IMR-90 (cell line): ENCODE data around the gene FAT1. TPM values are rescaled to one million over a fixed set of nuclear protein-coding genes. Genes with fewer than 3 reads are reported as not detected.

Source experiments
- ATAC-seq: fragments of 200-7000 bp; cut with Tn5 transposase; 2 replicates; pipeline ENCODE4 v1.9.1; 2020; ENCODE audit warnings: low read depth, mild to moderate bottlenecking, moderate library complexity
- BruUV-seq: library from RNA; stranded (reverse); fragments of 400-500 nt; replicated peaks from 2 replicates; lab custom pipeline; 2021; lab: Mats Ljungman, UMichigan
- CTCF ChIA-PET: fragments of 300-600 bp; formaldehyde crosslinking; extraction: SDS; loops from one replicate; lab custom pipeline; 2021; ENCODE audit warnings: antibody characterized with exemption; lab: Yijun Ruan, JAX
- POLR2A ChIA-PET: fragments of 300-600 bp; sonication (Branson Sonifier 250); formaldehyde crosslinking; loops from one replicate; lab custom pipeline; 2022; ENCODE audit warnings: antibody characterized with exemption; ENCODE audit not compliant: unreplicated experiment; lab: Charles Lee
- DNase-seq: peaks from one replicate; pipeline ENCODE4 v3.0.0; 2013
- H2AFZ ChIP-seq: replicated peaks from 2 replicates; pipeline ENCODE3; 2013; ENCODE audit warnings: low read length, mild to moderate bottlenecking; ENCODE audit not compliant: poor library complexity
- H2AK5ac ChIP-seq: 2 replicates; pipeline ENCODE4 v1.6.1; 2013; ENCODE audit warnings: low read depth, low read length, inconsistent platforms
- H2AK9ac ChIP-seq: replicated peaks from 2 replicates; pipeline ENCODE3; 2013; ENCODE audit warnings: mild to moderate bottlenecking, low read depth, low read length, moderate library complexity; ENCODE audit not compliant: poor library complexity
- H2BK120ac ChIP-seq: 2 replicates; pipeline ENCODE4 v1.6.1; 2013; ENCODE audit warnings: low read depth, low read length, inconsistent platforms
- H2BK15ac ChIP-seq: 3 replicates; pipeline ENCODE4 v1.6.1; 2013; ENCODE audit warnings: low read depth, low read length, inconsistent platforms
- H2BK20ac ChIP-seq: 2 replicates; pipeline ENCODE4 v1.6.1; 2013; ENCODE audit warnings: low read depth, mild to moderate bottlenecking, inconsistent platforms, low read length, moderate library complexity
- H2BK5ac ChIP-seq: 2 replicates; pipeline ENCODE4 v1.6.1; 2013; ENCODE audit warnings: mild to moderate bottlenecking, low read depth, low read length, inconsistent platforms; ENCODE audit not compliant: poor library complexity, severe bottlenecking
- H3K14ac ChIP-seq: replicated peaks from 2 replicates; pipeline ENCODE4 v1.6.1; 2013; ENCODE audit warnings: low read depth, low read length, inconsistent platforms
- H3K18ac ChIP-seq: 2 replicates; pipeline ENCODE4 v1.6.1; 2013; ENCODE audit warnings: low read depth, low read length, control low read depth
- H3K23ac ChIP-seq: 2 replicates; pipeline ENCODE4 v1.6.1; 2013; ENCODE audit warnings: low read depth, low read length, inconsistent platforms
- H3K27ac ChIP-seq: 2 replicates; pipeline ENCODE4 v1.5.1; 2013; ENCODE audit warnings: mild to moderate bottlenecking, control low read depth, low read length; ENCODE audit not compliant: insufficient read depth
- H3K27me3 ChIP-seq: 2 replicates; pipeline ENCODE4 v1.6.1; 2013; ENCODE audit warnings: low read length; ENCODE audit not compliant: control insufficient read depth, insufficient read depth
- H3K36me3 ChIP-seq: 2 replicates; pipeline ENCODE4 v1.6.1; 2013; ENCODE audit warnings: low read length, mixed read lengths; ENCODE audit not compliant: control insufficient read depth, insufficient read depth
- H3K4ac ChIP-seq: 2 replicates; pipeline ENCODE4 v1.6.1; 2013; ENCODE audit warnings: low read depth, low read length, inconsistent platforms
- H3K4me1 ChIP-seq: 2 replicates; pipeline ENCODE4 v1.6.1; 2013; ENCODE audit warnings: low read length, mixed read lengths; ENCODE audit not compliant: control insufficient read depth, insufficient read depth
- H3K4me2 ChIP-seq: 2 replicates; pipeline ENCODE4 v1.6.1; 2013; ENCODE audit warnings: low read depth, mild to moderate bottlenecking, control low read depth, low read length, moderate library complexity
- H3K4me3 ChIP-seq: 2 replicates; pipeline ENCODE4 v1.5.1; 2013; ENCODE audit warnings: low read depth, mild to moderate bottlenecking, control low read depth, low read length, moderate library complexity; ENCODE audit not compliant: insufficient read depth
- H3K56ac ChIP-seq: 2 replicates; pipeline ENCODE4 v1.6.1; 2013; ENCODE audit warnings: low read length, inconsistent platforms; ENCODE audit not compliant: insufficient read depth; ENCODE audit errors: extremely low read depth
- H3K79me1 ChIP-seq, 2 experiments: 2 replicates each; pipeline ENCODE4 v1.6.1; 2013; ENCODE audit warnings: low read length in 2 of 2, inconsistent platforms in 1 of 2, low read depth in 1 of 2
- H3K9ac ChIP-seq: 2 replicates; pipeline ENCODE4 v1.6.1; 2013; ENCODE audit warnings: low read depth, low read length, control low read depth
- H3K9me1 ChIP-seq: 2 replicates; pipeline ENCODE4 v1.6.1; 2013; ENCODE audit warnings: low read length, inconsistent platforms; ENCODE audit not compliant: insufficient read depth
- H3K9me3 ChIP-seq: 2 replicates; pipeline ENCODE4 v1.6.1; 2013; ENCODE audit warnings: low read length; ENCODE audit not compliant: control insufficient read depth, insufficient read depth
- H4K20me1 ChIP-seq: 2 replicates; pipeline ENCODE4 v1.6.1; 2013; ENCODE audit warnings: low read length, inconsistent platforms; ENCODE audit not compliant: insufficient read depth
- H4K5ac ChIP-seq: 2 replicates; pipeline ENCODE4 v1.6.1; 2013; ENCODE audit warnings: mild to moderate bottlenecking, low read depth, low read length, control low read depth
- H4K8ac ChIP-seq, 2 experiments: 2 replicates each; pipeline ENCODE4 v1.6.1; 2013; ENCODE audit warnings: low read depth in 2 of 2, low read length in 2 of 2, control low read depth in 1 of 2, inconsistent platforms in 1 of 2
- H4K91ac ChIP-seq: 2 replicates; pipeline ENCODE4 v1.6.1; 2013; ENCODE audit warnings: low read depth, low read length, inconsistent platforms; ENCODE audit not compliant: insufficient read depth
- BHLHE40 ChIP-seq: fragments of 150-350 bp; IDR thresholded peaks from 2 replicates; pipeline ENCODE4 v1.6.1; 2016; ENCODE audit warnings: mild to moderate bottlenecking, low read depth, low read length
- CHD1 ChIP-seq: IDR thresholded peaks from 2 replicates; pipeline ENCODE4 v1.6.1; 2012; ENCODE audit warnings: low read depth, low read length, improper control_type of control experiment
- CTCF ChIP-seq: conservative IDR thresholded peaks from 2 replicates; pipeline ENCODE4 v1.5.1; 2012; ENCODE audit warnings: mild to moderate bottlenecking, low read depth, low read length, improper control_type of control experiment
- ELK1 ChIP-seq: fragments of 150-350 bp; IDR thresholded peaks from 2 replicates; pipeline ENCODE4 v1.6.1; 2016; ENCODE audit warnings: low read depth, mild to moderate bottlenecking, low read length, moderate library complexity, borderline replicate concordance
- FOS ChIP-seq: fragments of 150-350 bp; IDR thresholded peaks from 2 replicates; pipeline ENCODE4 v1.6.1; 2016; ENCODE audit warnings: low read depth, low read length
- MAFK ChIP-seq: IDR thresholded peaks from 2 replicates; pipeline ENCODE4 v1.6.1; 2012; ENCODE audit warnings: low read depth, low read length, improper control_type of control experiment
- MAZ ChIP-seq: IDR thresholded peaks from 2 replicates; pipeline ENCODE4 v1.6.1; 2012; ENCODE audit warnings: low read depth, mild to moderate bottlenecking, low read length, improper control_type of control experiment, moderate library complexity, borderline replicate concordance
- MXI1 ChIP-seq: IDR thresholded peaks from 2 replicates; pipeline ENCODE4 v1.6.1; 2012; ENCODE audit warnings: low read depth, mild to moderate bottlenecking, low read length, moderate library complexity, borderline replicate concordance
- NFE2L2 ChIP-seq: fragments of 150-350 bp; IDR thresholded peaks from 2 replicates; pipeline ENCODE4 v1.6.1; 2016; ENCODE audit warnings: low read depth, mild to moderate bottlenecking, low read length
- RAD21 ChIP-seq: IDR thresholded peaks from 2 replicates; pipeline ENCODE4 v1.6.1; 2012; ENCODE audit warnings: low read length, improper control_type of control experiment
- RCOR1 ChIP-seq: IDR thresholded peaks from 2 replicates; pipeline ENCODE4 v1.6.1; 2012; ENCODE audit warnings: mild to moderate bottlenecking, low read length, improper control_type of control experiment; ENCODE audit not compliant: insufficient replicate concordance
- RFX5 ChIP-seq: IDR thresholded peaks from 2 replicates; pipeline ENCODE4 v1.8.0; 2012; ENCODE audit warnings: low read depth, mild to moderate bottlenecking, low read length, moderate library complexity
- SMC3 ChIP-seq: fragments of 150-350 bp; IDR thresholded peaks from 2 replicates; pipeline ENCODE4 v1.6.1; 2016; ENCODE audit warnings: low read depth, mild to moderate bottlenecking, antibody characterized with exemption, low read length, moderate library complexity
- USF2 ChIP-seq: fragments of 150-350 bp; IDR thresholded peaks from 2 replicates; pipeline ENCODE4 v1.6.1; 2017; ENCODE audit warnings: mild to moderate bottlenecking, antibody characterized with exemption, low read length, low read depth
- WGBS, 2 experiments: methylation state at CpG; one replicate each; pipeline versions ENCODE4 v1.1.5 to v1.1.7; 2013; ENCODE audit warnings: missing lambda C conversion rate in 2 of 2; ENCODE audit not compliant: insufficient read length in 1 of 2; ENCODE audit errors: extremely low coverage in 2 of 2; 5-methylcytosine and 5-hydroxymethylcytosine counted together
- dilution Hi-C: fragments of 300-500 bp; cut with HindIII; formaldehyde crosslinking; loops from one replicate; pipeline ENCODE4 v1.14.3; 2018; ENCODE audit warnings: low sequenced_read_pairs; ENCODE audit not compliant: unreplicated experiment
- in situ Hi-C: fragments of 300-500 bp; cut with MboI; formaldehyde crosslinking; loops from 3 replicates; pipeline ENCODE4 v1.14.3; 2019; ENCODE audit warnings: low sequenced_read_pairs, inconsistent platforms, mixed read lengths
- intact Hi-C: fragments of 100-400 bp; cut with micrococcal nuclease; formaldehyde crosslinking; loops from 2 replicates; pipeline ENCODE4 v1.10.0; 2022
- polyA plus RNA-seq, 3 experiments: library from polyadenylated mRNA; depleted of rRNA; stranded (reverse); fragments of >200 nt; gene quantifications; 2 replicates each; pipeline ENCODE4 v1.2.3, GENCODE V29; 2012; ENCODE audit warnings: low replicate concordance in 1 of 3
- total RNA-seq: library from RNA; depleted of rRNA; stranded (reverse); fragments of >200 nt; gene quantifications from 2 replicates; pipeline ENCODE4 v1.2.3, GENCODE V29; 2012

Gene FAT1
- total and polyA plus RNA-seq, 2 of the 4 experiments (the other 2 are of a cell fraction): 156 to 519 TPM

GRCh38 chr4:186724864-186725468 is 1.3 kb upstream of the FAT1 start:
- Histone ChIP-seq H2AFZ (peak overlapping the region; percentile 88), H2BK5ac (peak overlapping the region; percentile 90), H3K79me1 (peaks cover 0 to 29% of the 10 kb centered on the region in 2 experiments; a peak in 3 of 4 replicates), H3K4me3 (peak overlapping the region; percentile 89), H4K8ac (peak overlapping the region; percentile 43 to 74), H3K9ac (peak overlapping the region; percentile 100), H3K27ac (peak overlapping the region; percentile 97), H3K27me3 (no peaks in the 10 kb centered on the region), H3K4me1 (peaks cover 12% of the 10 kb centered on the region), H3K36me3 (peaks cover 8% of the 10 kb centered on the region), H2AK5ac (peak overlapping the region; percentile 38; the same call in 1 of the 2 replicates), H4K5ac (peak overlapping the region; percentile 84), H2BK120ac (peak overlapping the region; percentile 64), H3K9me1 (0 out of 2 replicates have a peak, but pooled peaks cover 8% of the 10 kb centered on the region), H4K91ac (peak overlapping the region; percentile 90), H2BK20ac (peak overlapping the region; percentile 28), H2BK15ac (peak overlapping the region; percentile 18; the same call in 1 of the 3 replicates), H3K56ac (peak overlapping the region; percentile 95), H3K4me2 (peak overlapping the region; percentile 89), H3K23ac (peak overlapping the region; percentile 89), H3K9me3 (peaks cover 3% of the 10 kb centered on the region; the same call in 1 of the 2 replicates), H2AK9ac (peak overlapping the region; percentile 43), H4K20me1 (peaks cover 39% of the 10 kb centered on the region), H3K4ac (peak overlapping the region; percentile 96), H3K14ac (peak overlapping the region; percentile 86), H3K18ac (peak overlapping the region; percentile 31)
- ChIA-PET CTCF (interaction anchor here (1.0 to 1.5 kb wide), 3 partner anchors 114 to 215 kb away, joined by 3 to 5 read pairs (median 3); no protein-coding TSS in a partner anchor), POLR2A (interaction anchor here (0.6 kb wide), 1 partner anchor 503 kb away, joined by 3 read pairs; no protein-coding TSS in a partner anchor)
- in situ Hi-C loops: loop anchor here (10.0 to 25.0 kb wide), 2 partner anchors 212 to 880 kb away; no protein-coding TSS in a partner anchor
- ATAC-seq (no peak), DNase-seq (peak; percentile 40)
- dilution Hi-C loops: no loop called here
- WGBS, 2 experiments: no CpG with 5 or more reads among the region's 19 CpGs
- intact Hi-C loops: loop anchor here (1.0 to 10.0 kb wide), 13 partner anchors 48 to 1180 kb away; no protein-coding TSS in a partner anchor
- BruUV-seq: no TSS peak
- TF ChIP-seq MXI1 (no peak), RAD21 (no peak), BHLHE40 (no peak), NFE2L2 (no peak), USF2 (no peak), RFX5 (no peak), CHD1 (no peak), CTCF (no peak), MAFK (no peak), RCOR1 (no peak), SMC3 (no peak), FOS (no peak), MAZ (no peak), ELK1 (no peak)
